ENCODE measurements around the gene MYO10. TPM values are rescaled to one million over a fixed set of nuclear protein-coding genes. Genes with fewer than 3 reads are reported as not detected.

Gene MYO10
- total RNA-seq, 1 donor from 2014 or later = 20.0 TPM

- H3K4me3 ChIP-seq = no peak overlapping the region
- H3K4me1 ChIP-seq = no peaks in the 10 kb centered on the region
- no peak for DNase-seq (ENCODE audit: low spot score in 2 of 2)
- intact Hi-C loops (cut with DNase I) = no loop called here
- H3K27me3 ChIP-seq = no peaks in the 10 kb centered on the region
- H3K9me3 ChIP-seq = no peaks in the 10 kb centered on the region
- no peaks in the 10 kb centered on the region for H3K36me3 ChIP-seq
- H3K27ac ChIP-seq = no peak overlapping the region
- TF ChIP-seq CTCF (IDR thresholded peaks at IDR 0.05) = no peak
Measured at GRCh38 chr5:16625096-16625495, 311.0 kb downstream of the MYO10 start.

- intact Hi-C loops (cut with DNase I) = no loop called here
- H3K4me1 ChIP-seq = peaks cover 0 to 6% of the 10 kb centered on the region in 2 donors
- no peaks in the 10 kb centered on the region for H3K27me3 ChIP-seq
- H3K9me3 ChIP-seq = no peaks in the 10 kb centered on the region
- H3K36me3 ChIP-seq = no peaks in the 10 kb centered on the region
- no peak overlapping the region for H3K4me3 ChIP-seq
- no peak overlapping the region for H3K27ac ChIP-seq
- no peak for TF ChIP-seq CTCF (IDR thresholded peaks at IDR 0.05)
- no peak for DNase-seq (ENCODE audit: low spot score in 2 of 2)
Measured at GRCh38 chr5:16619136-16619535, 317.0 kb downstream of the MYO10 start.

DNA sequence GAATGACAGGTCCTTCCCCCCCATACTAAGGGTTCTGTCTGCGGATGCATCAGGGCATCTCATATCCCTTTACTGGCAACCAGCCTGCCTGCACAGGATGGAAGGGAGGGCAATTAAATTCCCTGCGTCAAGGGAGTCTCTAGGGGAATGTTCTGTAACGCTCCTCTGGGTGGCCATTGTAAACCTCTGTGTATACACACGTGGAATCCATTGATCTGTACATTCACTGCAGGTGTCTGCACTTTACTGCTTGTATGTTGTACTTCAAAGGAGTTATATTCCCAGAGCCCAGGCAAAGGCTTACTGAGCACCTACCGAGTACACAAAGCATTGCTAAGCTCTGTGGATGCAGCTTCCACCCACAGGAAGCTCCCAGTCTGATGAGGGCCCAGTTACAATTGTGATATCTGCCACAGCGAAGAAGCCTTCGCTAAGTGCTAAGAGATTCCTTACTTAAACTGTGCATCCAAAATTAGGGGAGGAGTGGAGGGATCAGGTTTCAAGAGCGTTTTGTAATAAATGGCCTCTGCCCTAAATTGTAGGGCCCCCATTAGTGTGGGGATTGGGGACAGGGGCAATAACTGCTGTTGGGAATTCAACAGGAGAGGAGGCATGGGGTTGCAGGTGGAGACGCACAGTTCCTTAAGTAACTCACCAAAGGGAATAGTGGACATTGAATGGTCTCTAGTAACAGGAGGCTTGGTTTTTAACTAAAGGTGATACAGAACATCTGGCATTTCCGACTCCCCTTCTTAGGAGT, 317.8 kb downstream of the MYO10 start:
- Histone ChIP-seq H3K4me3 (no peak overlapping the region), H3K4me1 (peaks cover 0 to 6% of the 10 kb centered on the region in 2 donors), H3K27ac (no peak overlapping the region), H3K27me3 (no peaks in the 10 kb centered on the region), H3K36me3 (no peaks in the 10 kb centered on the region), H3K9me3 (no peaks in the 10 kb centered on the region)
- TF ChIP-seq CTCF (IDR thresholded peaks at IDR 0.05) = no peak
- no peak for DNase-seq (ENCODE audit: low spot score in 2 of 2)
- intact Hi-C loops (cut with DNase I) = no loop called here

GRCh38 chr5:16617274-16617968, 318.7 kb downstream of the MYO10 start:
- Histone ChIP-seq H3K36me3 (no peaks in the 10 kb centered on the region), H3K27ac (no peak overlapping the region), H3K4me1 (peaks cover 0 to 6% of the 10 kb centered on the region in 2 donors), H3K4me3 (peak overlapping the region; percentile 46 to 74), H3K27me3 (no peaks in the 10 kb centered on the region), H3K9me3 (no peaks in the 10 kb centered on the region)
- intact Hi-C loops (cut with DNase I) = no loop called here
- DNase-seq (ENCODE audit: low spot score in 2 of 2) = no peak
- TF ChIP-seq CTCF (IDR thresholded peaks at IDR 0.05) = no peak

DNA sequence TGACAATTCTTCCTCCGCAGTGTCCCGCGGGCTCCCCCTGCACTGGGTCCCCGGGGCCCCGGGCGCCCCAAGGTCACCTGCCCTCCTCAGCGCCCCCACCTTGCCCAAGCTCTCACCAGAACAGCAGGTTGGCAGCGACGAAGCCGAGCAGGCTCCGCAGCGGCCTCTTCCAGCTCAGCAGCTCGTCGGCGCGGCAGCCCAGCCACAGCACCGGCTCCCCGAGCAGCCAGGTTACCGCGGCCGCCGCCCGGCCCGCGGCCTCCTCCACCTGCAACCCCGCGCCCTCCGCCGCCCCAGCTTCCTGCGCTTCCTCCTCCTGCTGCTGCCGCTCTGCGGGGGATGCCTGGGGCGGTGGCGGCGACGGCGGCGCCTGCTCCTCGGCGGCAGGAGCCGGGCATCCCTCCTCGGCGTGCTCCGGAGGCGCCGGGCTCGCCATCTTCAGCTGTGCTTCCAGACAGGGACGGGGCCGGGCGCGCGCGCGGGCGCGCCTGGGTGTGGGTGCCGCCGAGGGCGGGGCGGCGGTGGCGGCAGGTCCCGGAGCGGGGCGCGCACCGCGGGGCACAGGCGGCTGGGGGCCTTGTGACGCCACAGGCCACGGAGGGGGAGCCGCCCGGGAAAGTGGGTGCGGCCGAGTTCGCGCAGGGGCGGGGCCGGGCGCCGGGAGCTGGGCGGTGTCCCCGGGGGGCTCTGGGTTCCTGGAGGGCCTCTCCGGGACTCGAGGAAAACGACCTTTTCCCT, 319.4 kb downstream of the MYO10 start, which contains the start of gene RETREG1:
TSS of gene RETREG1 (minus strand) at position 462 of the 738 bp plus-strand sequence. CDS start at position 436, 26 bp downstream.
- intact Hi-C loops (cut with DNase I) = no loop called here
- DNase-seq (ENCODE audit: low spot score in 2 of 2) = peak; percentile 16 to 72
- Histone ChIP-seq H3K36me3 (no peaks in the 10 kb centered on the region), H3K4me3 (peak within 1 kb of the TSS; percentile 46 to 74), H3K27me3 (no peaks in the 10 kb centered on the region), H3K9me3 (no peaks in the 10 kb centered on the region), H3K27ac (no peak within 1 kb of the TSS), H3K4me1 (peaks cover 0 to 6% of the 10 kb centered on the region in 2 donors)
- no peak for TF ChIP-seq CTCF (IDR thresholded peaks at IDR 0.05)
